ENCODE measurements around the gene FREM1.

FREM1 gene

GRCh38 chr9:14899042-14899814 lies 11.0 kb downstream of the FREM1 start:
- no peak for DNase-seq
- Histone ChIP-seq H3K4me3 (ENCODE audit: insufficient read depth, low read depth, low read length, poor library complexity, severe bottlenecking) (no peak overlapping the region), H3K9me3 (ENCODE audit: control insufficient read depth, low read length) (no peaks in the 10 kb centered on the region), H3K27me3 (replicated peaks; ENCODE audit: control insufficient read depth, insufficient read depth, low read length, poor library complexity, severe bottlenecking) (no peaks in the 10 kb centered on the region), H3K4me1 (ENCODE audit: control insufficient read depth, insufficient read depth, low read length, poor library complexity, severe bottlenecking) (no peaks in the 10 kb centered on the region), H3K36me3 (ENCODE audit: control insufficient read depth, insufficient read depth, low read length) (no peaks in the 10 kb centered on the region), H3K27ac (ENCODE audit: insufficient read depth, low read length, poor library complexity, severe bottlenecking) (no peak overlapping the region)

- Histone ChIP-seq H3K9me3 (ENCODE audit: control insufficient read depth, low read length) (no peaks in the 10 kb centered on the region), H3K27me3 (replicated peaks; ENCODE audit: control insufficient read depth, insufficient read depth, low read length, poor library complexity, severe bottlenecking) (no peaks in the 10 kb centered on the region), H3K27ac (ENCODE audit: insufficient read depth, low read length, poor library complexity, severe bottlenecking) (no peak overlapping the region), H3K36me3 (ENCODE audit: control insufficient read depth, insufficient read depth, low read length) (no peaks in the 10 kb centered on the region), H3K4me1 (ENCODE audit: control insufficient read depth, insufficient read depth, low read length, poor library complexity, severe bottlenecking) (no peaks in the 10 kb centered on the region), H3K4me3 (ENCODE audit: insufficient read depth, low read depth, low read length, poor library complexity, severe bottlenecking) (no peak overlapping the region)
- no peak for DNase-seq
Observed at GRCh38 chr9:14895806-14896205, 14.4 kb downstream of the FREM1 start.

GRCh38 chr9:14893280-14893679 lies 16.9 kb downstream of the FREM1 start:
- Histone ChIP-seq H3K4me3 (ENCODE audit: insufficient read depth, low read depth, low read length, poor library complexity, severe bottlenecking) (no peak overlapping the region), H3K9me3 (ENCODE audit: control insufficient read depth, low read length) (no peaks in the 10 kb centered on the region), H3K27me3 (replicated peaks; ENCODE audit: control insufficient read depth, insufficient read depth, low read length, poor library complexity, severe bottlenecking) (no peaks in the 10 kb centered on the region), H3K36me3 (ENCODE audit: control insufficient read depth, insufficient read depth, low read length) (no peaks in the 10 kb centered on the region), H3K27ac (ENCODE audit: insufficient read depth, low read length, poor library complexity, severe bottlenecking) (no peak overlapping the region), H3K4me1 (ENCODE audit: control insufficient read depth, insufficient read depth, low read length, poor library complexity, severe bottlenecking) (no peaks in the 10 kb centered on the region)
- DNase-seq, result no peak

- no peak for DNase-seq
- Histone ChIP-seq H3K27me3 (replicated peaks; ENCODE audit: control insufficient read depth, insufficient read depth, low read length, poor library complexity, severe bottlenecking) (no peaks in the 10 kb centered on the region), H3K9me3 (ENCODE audit: control insufficient read depth, low read length) (no peaks in the 10 kb centered on the region), H3K4me1 (ENCODE audit: control insufficient read depth, insufficient read depth, low read length, poor library complexity, severe bottlenecking) (no peaks in the 10 kb centered on the region), H3K4me3 (ENCODE audit: insufficient read depth, low read depth, low read length, poor library complexity, severe bottlenecking) (no peak overlapping the region), H3K27ac (ENCODE audit: insufficient read depth, low read length, poor library complexity, severe bottlenecking) (no peak overlapping the region), H3K36me3 (ENCODE audit: control insufficient read depth, insufficient read depth, low read length) (no peaks in the 10 kb centered on the region)
Observed at GRCh38 chr9:14891332-14891731, 18.9 kb downstream of the FREM1 start.

- no peak overlapping the region for H3K27ac ChIP-seq (ENCODE audit: insufficient read depth, low read length, poor library complexity, severe bottlenecking)
- H3K36me3 ChIP-seq (ENCODE audit: control insufficient read depth, insufficient read depth, low read length), result no peaks in the 10 kb centered on the region
- no peak for DNase-seq
- H3K27me3 ChIP-seq (replicated peaks; ENCODE audit: control insufficient read depth, insufficient read depth, low read length, poor library complexity, severe bottlenecking), result no peaks in the 10 kb centered on the region
- no peaks in the 10 kb centered on the region for H3K4me1 ChIP-seq (ENCODE audit: control insufficient read depth, insufficient read depth, low read length, poor library complexity, severe bottlenecking)
- no peaks in the 10 kb centered on the region for H3K9me3 ChIP-seq (ENCODE audit: control insufficient read depth, low read length)
- H3K4me3 ChIP-seq (ENCODE audit: insufficient read depth, low read depth, low read length, poor library complexity, severe bottlenecking), result no peak overlapping the region
Observed at GRCh38 chr9:14889451-14889850, 20.8 kb downstream of the FREM1 start.

GRCh38 chr9:14888875-14889274 lies 21.4 kb downstream of the FREM1 start:
- Histone ChIP-seq H3K4me1 (ENCODE audit: control insufficient read depth, insufficient read depth, low read length, poor library complexity, severe bottlenecking) (no peaks in the 10 kb centered on the region), H3K36me3 (ENCODE audit: control insufficient read depth, insufficient read depth, low read length) (no peaks in the 10 kb centered on the region), H3K4me3 (ENCODE audit: insufficient read depth, low read depth, low read length, poor library complexity, severe bottlenecking) (no peak overlapping the region), H3K27ac (ENCODE audit: insufficient read depth, low read length, poor library complexity, severe bottlenecking) (no peak overlapping the region), H3K9me3 (ENCODE audit: control insufficient read depth, low read length) (no peaks in the 10 kb centered on the region), H3K27me3 (replicated peaks; ENCODE audit: control insufficient read depth, insufficient read depth, low read length, poor library complexity, severe bottlenecking) (no peaks in the 10 kb centered on the region)
- DNase-seq, result no peak

- H3K9me3 ChIP-seq (ENCODE audit: control insufficient read depth, low read length), result no peaks in the 10 kb centered on the region
- no peak for DNase-seq
- H3K4me3 ChIP-seq (ENCODE audit: insufficient read depth, low read depth, low read length, poor library complexity, severe bottlenecking), result no peak overlapping the region
- H3K27ac ChIP-seq (ENCODE audit: insufficient read depth, low read length, poor library complexity, severe bottlenecking), result no peak overlapping the region
- no peaks in the 10 kb centered on the region for H3K4me1 ChIP-seq (ENCODE audit: control insufficient read depth, insufficient read depth, low read length, poor library complexity, severe bottlenecking)
- H3K27me3 ChIP-seq (replicated peaks; ENCODE audit: control insufficient read depth, insufficient read depth, low read length, poor library complexity, severe bottlenecking), result no peaks in the 10 kb centered on the region
- no peaks in the 10 kb centered on the region for H3K36me3 ChIP-seq (ENCODE audit: control insufficient read depth, insufficient read depth, low read length)
Observed at GRCh38 chr9:14888272-14888671, 22.0 kb downstream of the FREM1 start.

- Histone ChIP-seq H3K4me3 (ENCODE audit: insufficient read depth, low read depth, low read length, poor library complexity, severe bottlenecking) (no peak overlapping the region), H3K9me3 (ENCODE audit: control insufficient read depth, low read length) (no peaks in the 10 kb centered on the region), H3K36me3 (ENCODE audit: control insufficient read depth, insufficient read depth, low read length) (no peaks in the 10 kb centered on the region), H3K4me1 (ENCODE audit: control insufficient read depth, insufficient read depth, low read length, poor library complexity, severe bottlenecking) (no peaks in the 10 kb centered on the region), H3K27ac (ENCODE audit: insufficient read depth, low read length, poor library complexity, severe bottlenecking) (no peak overlapping the region), H3K27me3 (replicated peaks; ENCODE audit: control insufficient read depth, insufficient read depth, low read length, poor library complexity, severe bottlenecking) (no peaks in the 10 kb centered on the region)
- no peak for DNase-seq
Observed at GRCh38 chr9:14887149-14887548, 23.1 kb downstream of the FREM1 start.

GRCh38 chr9:14883310-14883944 lies 26.8 kb downstream of the FREM1 start:
- Histone ChIP-seq H3K27me3 (replicated peaks; ENCODE audit: control insufficient read depth, insufficient read depth, low read length, poor library complexity, severe bottlenecking) (no peaks in the 10 kb centered on the region), H3K27ac (ENCODE audit: insufficient read depth, low read length, poor library complexity, severe bottlenecking) (no peak overlapping the region), H3K4me3 (ENCODE audit: insufficient read depth, low read depth, low read length, poor library complexity, severe bottlenecking) (no peak overlapping the region), H3K36me3 (ENCODE audit: control insufficient read depth, insufficient read depth, low read length) (no peaks in the 10 kb centered on the region), H3K4me1 (ENCODE audit: control insufficient read depth, insufficient read depth, low read length, poor library complexity, severe bottlenecking) (no peaks in the 10 kb centered on the region), H3K9me3 (ENCODE audit: control insufficient read depth, low read length) (no peaks in the 10 kb centered on the region)
- no peak for DNase-seq

- H3K27ac ChIP-seq (ENCODE audit: insufficient read depth, low read length, poor library complexity, severe bottlenecking), result no peak overlapping the region
- no peaks in the 10 kb centered on the region for H3K36me3 ChIP-seq (ENCODE audit: control insufficient read depth, insufficient read depth, low read length)
- H3K27me3 ChIP-seq (replicated peaks; ENCODE audit: control insufficient read depth, insufficient read depth, low read length, poor library complexity, severe bottlenecking), result no peaks in the 10 kb centered on the region
- no peaks in the 10 kb centered on the region for H3K4me1 ChIP-seq (ENCODE audit: control insufficient read depth, insufficient read depth, low read length, poor library complexity, severe bottlenecking)
- no peaks in the 10 kb centered on the region for H3K9me3 ChIP-seq (ENCODE audit: control insufficient read depth, low read length)
- no peak overlapping the region for H3K4me3 ChIP-seq (ENCODE audit: insufficient read depth, low read depth, low read length, poor library complexity, severe bottlenecking)
- DNase-seq, result no peak
Observed at GRCh38 chr9:14882090-14882489, 28.1 kb downstream of the FREM1 start.
